ENCODE data around the gene VBP1.

- TF ChIP-seq CTCF (IDR thresholded peaks at IDR 0.05; ENCODE audit: insufficient read depth, low read length, poor library complexity, severe bottlenecking) (no peak), EZH2phosphoT487 (conservative IDR thresholded peaks at IDR 0.05; ENCODE audit: low read length) (no peak)
Measured at GRCh38 chrX:155211208-155211607, 5.1 kb upstream of the VBP1 start.
